ENCODE data around the gene TMEM37. TPM values are rescaled to one million over a fixed set of nuclear protein-coding genes. Genes with fewer than 3 reads are reported as not detected.
A peak's percentile ranks its signal among the peaks of the same experiment; 100 is the strongest.

The TMEM37 gene
- total and polyA plus RNA-seq, 2 of the 13 experiments (the other 11 are each of a cell fraction or from before 2014, with no cell fraction given): 37.7 to 115 TPM

DNA sequence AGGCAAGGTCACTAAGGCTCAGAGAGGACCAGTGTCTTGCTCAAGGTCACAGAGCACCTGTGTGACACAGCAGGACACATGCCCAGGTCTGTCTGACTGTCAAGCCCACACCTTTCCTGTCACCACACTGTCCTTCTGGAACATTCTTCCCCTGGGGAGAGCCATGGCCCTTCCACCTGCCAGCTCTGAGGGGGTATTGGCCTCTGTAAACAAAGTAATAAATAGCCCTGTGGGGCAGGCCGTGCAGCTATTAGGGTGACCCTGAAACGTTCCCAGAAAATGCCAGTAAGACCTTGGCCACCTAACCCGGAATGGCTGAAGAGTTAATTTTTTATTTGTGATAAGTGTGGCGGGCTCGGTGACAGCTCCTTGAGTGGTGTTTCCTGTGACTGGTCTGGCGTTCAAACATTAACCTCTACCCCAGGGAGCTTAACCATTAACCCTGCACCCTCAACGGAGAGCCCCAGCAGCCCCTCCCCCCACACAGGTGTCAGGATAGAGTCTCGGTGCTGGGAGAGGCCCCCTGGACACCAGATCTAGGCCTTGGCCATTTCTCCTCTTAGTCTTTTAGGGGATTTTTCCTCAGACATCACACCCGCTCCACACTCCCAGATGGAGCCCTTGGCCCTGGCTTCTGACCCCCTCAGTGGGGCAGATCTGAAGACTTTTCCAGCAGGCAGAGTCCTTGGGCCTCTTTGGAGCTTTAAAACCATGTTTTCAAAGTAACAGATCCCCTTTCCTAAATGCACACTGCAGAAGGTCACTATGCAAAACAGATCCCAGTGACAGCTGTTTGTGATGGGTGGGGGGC lies 56.0 kb downstream of the TMEM37 start (continued):
- TF ChIP-seq, protein P1, sequence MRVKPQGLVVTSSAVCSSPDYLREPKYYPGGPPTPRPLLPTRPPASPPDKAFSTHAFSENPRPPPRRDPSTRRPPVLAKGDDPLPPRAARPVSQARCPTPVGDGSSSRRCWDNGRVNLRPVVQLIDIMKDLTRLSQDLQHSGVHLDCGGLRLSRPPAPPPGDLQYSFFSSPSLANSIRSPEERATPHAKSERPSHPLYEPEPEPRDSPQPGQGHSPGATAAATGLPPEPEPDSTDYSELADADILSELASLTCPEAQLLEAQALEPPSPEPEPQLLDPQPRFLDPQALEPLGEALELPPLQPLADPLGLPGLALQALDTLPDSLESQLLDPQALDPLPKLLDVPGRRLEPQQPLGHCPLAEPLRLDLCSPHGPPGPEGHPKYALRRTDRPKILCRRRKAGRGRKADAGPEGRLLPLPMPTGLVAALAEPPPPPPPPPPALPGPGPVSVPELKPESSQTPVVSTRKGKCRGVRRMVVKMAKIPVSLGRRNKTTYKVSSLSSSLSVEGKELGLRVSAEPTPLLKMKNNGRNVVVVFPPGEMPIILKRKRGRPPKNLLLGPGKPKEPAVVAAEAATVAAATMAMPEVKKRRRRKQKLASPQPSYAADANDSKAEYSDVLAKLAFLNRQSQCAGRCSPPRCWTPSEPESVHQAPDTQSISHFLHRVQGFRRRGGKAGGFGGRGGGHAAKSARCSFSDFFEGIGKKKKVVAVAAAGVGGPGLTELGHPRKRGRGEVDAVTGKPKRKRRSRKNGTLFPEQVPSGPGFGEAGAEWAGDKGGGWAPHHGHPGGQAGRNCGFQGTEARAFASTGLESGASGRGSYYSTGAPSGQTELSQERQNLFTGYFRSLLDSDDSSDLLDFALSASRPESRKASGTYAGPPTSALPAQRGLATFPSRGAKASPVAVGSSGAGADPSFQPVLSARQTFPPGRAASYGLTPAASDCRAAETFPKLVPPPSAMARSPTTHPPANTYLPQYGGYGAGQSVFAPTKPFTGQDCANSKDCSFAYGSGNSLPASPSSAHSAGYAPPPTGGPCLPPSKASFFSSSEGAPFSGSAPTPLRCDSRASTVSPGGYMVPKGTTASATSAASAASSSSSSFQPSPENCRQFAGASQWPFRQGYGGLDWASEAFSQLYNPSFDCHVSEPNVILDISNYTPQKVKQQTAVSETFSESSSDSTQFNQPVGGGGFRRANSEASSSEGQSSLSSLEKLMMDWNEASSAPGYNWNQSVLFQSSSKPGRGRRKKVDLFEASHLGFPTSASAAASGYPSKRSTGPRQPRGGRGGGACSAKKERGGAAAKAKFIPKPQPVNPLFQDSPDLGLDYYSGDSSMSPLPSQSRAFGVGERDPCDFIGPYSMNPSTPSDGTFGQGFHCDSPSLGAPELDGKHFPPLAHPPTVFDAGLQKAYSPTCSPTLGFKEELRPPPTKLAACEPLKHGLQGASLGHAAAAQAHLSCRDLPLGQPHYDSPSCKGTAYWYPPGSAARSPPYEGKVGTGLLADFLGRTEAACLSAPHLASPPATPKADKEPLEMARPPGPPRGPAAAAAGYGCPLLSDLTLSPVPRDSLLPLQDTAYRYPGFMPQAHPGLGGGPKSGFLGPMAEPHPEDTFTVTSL (CRISPR knock-in tag; IDR thresholded peaks at IDR 0.05; ENCODE audit: borderline replicate concordance): peak; percentile 57; the same call in 1 of the 2 replicates
- TF ChIP-seq ZNF33B (CRISPR knock-in tag; IDR thresholded peaks at IDR 0.05) (0 out of 2 replicates have a peak, but pooled peaks have one; percentile 9), TP53 (CRISPR knock-in tag; conservative IDR thresholded peaks at IDR 0.05) (0 out of 2 replicates have a peak, but pooled peaks have one; percentile 36), WIZ (CRISPR knock-in tag; IDR thresholded peaks at IDR 0.05) (peak; percentile 48; the same call in 1 of the 2 replicates), SP140L (CRISPR knock-in tag; IDR thresholded peaks at IDR 0.05; ENCODE audit: borderline replicate concordance) (0 out of 2 replicates have a peak, but pooled peaks have one; percentile 20)
- TF ChIP-seq, protein P2, sequence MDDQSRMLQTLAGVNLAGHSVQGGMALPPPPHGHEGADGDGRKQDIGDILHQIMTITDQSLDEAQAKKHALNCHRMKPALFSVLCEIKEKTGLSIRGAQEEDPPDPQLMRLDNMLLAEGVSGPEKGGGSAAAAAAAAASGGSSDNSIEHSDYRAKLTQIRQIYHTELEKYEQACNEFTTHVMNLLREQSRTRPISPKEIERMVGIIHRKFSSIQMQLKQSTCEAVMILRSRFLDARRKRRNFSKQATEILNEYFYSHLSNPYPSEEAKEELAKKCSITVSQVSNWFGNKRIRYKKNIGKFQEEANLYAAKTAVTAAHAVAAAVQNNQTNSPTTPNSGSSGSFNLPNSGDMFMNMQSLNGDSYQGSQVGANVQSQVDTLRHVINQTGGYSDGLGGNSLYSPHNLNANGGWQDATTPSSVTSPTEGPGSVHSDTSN (CRISPR knock-in tag; IDR thresholded peaks at IDR 0.05; ENCODE audit: borderline replicate concordance): no peak
- TF ChIP-seq, protein P3, sequence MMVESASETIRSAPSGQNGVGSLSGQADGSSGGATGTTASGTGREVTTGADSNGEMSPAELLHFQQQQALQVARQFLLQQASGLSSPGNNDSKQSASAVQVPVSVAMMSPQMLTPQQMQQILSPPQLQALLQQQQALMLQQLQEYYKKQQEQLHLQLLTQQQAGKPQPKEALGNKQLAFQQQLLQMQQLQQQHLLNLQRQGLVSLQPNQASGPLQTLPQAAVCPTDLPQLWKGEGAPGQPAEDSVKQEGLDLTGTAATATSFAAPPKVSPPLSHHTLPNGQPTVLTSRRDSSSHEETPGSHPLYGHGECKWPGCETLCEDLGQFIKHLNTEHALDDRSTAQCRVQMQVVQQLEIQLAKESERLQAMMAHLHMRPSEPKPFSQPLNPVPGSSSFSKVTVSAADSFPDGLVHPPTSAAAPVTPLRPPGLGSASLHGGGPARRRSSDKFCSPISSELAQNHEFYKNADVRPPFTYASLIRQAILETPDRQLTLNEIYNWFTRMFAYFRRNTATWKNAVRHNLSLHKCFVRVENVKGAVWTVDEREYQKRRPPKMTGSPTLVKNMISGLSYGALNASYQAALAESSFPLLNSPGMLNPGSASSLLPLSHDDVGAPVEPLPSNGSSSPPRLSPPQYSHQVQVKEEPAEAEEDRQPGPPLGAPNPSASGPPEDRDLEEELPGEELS (CRISPR knock-in tag; IDR thresholded peaks at IDR 0.05): peak; percentile 79
- TF ChIP-seq, protein P4, sequence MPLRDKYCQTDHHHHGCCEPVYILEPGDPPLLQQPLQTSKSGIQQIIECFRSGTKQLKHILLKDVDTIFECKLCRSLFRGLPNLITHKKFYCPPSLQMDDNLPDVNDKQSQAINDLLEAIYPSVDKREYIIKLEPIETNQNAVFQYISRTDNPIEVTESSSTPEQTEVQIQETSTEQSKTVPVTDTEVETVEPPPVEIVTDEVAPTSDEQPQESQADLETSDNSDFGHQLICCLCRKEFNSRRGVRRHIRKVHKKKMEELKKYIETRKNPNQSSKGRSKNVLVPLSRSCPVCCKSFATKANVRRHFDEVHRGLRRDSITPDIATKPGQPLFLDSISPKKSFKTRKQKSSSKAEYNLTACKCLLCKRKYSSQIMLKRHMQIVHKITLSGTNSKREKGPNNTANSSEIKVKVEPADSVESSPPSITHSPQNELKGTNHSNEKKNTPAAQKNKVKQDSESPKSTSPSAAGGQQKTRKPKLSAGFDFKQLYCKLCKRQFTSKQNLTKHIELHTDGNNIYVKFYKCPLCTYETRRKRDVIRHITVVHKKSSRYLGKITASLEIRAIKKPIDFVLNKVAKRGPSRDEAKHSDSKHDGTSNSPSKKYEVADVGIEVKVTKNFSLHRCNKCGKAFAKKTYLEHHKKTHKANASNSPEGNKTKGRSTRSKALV (CRISPR knock-in tag; IDR thresholded peaks at IDR 0.05): peak; percentile 57; the same call in 1 of the 2 replicates
- TF ChIP-seq, protein P5, sequence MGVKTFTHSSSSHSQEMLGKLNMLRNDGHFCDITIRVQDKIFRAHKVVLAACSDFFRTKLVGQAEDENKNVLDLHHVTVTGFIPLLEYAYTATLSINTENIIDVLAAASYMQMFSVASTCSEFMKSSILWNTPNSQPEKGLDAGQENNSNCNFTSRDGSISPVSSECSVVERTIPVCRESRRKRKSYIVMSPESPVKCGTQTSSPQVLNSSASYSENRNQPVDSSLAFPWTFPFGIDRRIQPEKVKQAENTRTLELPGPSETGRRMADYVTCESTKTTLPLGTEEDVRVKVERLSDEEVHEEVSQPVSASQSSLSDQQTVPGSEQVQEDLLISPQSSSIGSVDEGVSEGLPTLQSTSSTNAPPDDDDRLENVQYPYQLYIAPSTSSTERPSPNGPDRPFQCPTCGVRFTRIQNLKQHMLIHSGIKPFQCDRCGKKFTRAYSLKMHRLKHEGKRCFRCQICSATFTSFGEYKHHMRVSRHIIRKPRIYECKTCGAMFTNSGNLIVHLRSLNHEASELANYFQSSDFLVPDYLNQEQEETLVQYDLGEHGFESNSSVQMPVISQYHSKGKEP (CRISPR knock-in tag; IDR thresholded peaks at IDR 0.05): 0 out of 2 replicates have a peak, but pooled peaks have one; percentile 41

Measured in HepG2 (cell line).